NT2/D1 (cell line): Measurements from ENCODE around the gene TMEM132D.

Source experiments
- SUZ12 ChIP-seq: IDR thresholded peaks from 2 replicates; pipeline ENCODE4 v1.6.1; 2011; ENCODE audit not compliant: insufficient read length, insufficient read depth; ENCODE audit errors: extremely low read depth
- YY1 ChIP-seq: IDR thresholded peaks from 2 replicates; pipeline ENCODE4 v1.6.1; 2011; ENCODE audit not compliant: insufficient read length, insufficient read depth
- ZNF274 ChIP-seq: IDR thresholded peaks from 2 replicates; pipeline ENCODE4 v1.6.1; 2011; ENCODE audit warnings: mild to moderate bottlenecking, low read depth, low read length

DNA sequence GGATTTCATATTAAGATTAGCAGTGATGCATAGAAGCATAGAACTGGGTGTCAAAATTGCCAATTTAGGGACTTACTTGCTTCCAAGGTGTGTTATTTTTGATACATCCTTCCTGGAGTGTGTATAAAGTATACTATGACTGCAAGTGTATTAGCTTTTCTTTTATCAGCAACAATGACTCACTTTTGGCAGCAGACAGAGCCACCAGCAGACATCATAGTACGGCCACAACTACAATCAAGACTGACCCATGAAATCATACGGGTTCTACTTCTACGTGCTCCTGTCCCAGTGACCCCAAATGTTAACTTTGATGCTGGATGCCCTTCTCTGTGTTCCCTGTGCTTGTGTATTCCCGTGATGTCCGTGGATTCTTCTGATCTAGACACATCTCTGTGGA, 443.9 kb downstream of the TMEM132D start:
- TF ChIP-seq SUZ12 (no peak), YY1 (no peak), ZNF274 (no peak)
